ENCODE results near the gene H2BK1.

Gene H2BK1

GRCh38 chr7:151252961-151253711 is 42.8 kb upstream of the H2BK1 start:
- peak overlapping the region; percentile 59 for H3K4me3 ChIP-seq (ENCODE audit: low read depth, low read length)
- TF ChIP-seq CTCF (IDR thresholded peaks at IDR 0.05; ENCODE audit: low read depth, low read length), result no peak
- no peak for DNase-seq (ENCODE audit: low read depth, low spot score)
- in situ Hi-C loops (cut with HindIII; ENCODE audit: low sequenced_read_pairs), result no loop called here

- no peak for DNase-seq (ENCODE audit: low read depth, low spot score)
- H3K4me3 ChIP-seq (ENCODE audit: low read depth, low read length), result peak overlapping the region; percentile 59
- no peak for TF ChIP-seq CTCF (IDR thresholded peaks at IDR 0.05; ENCODE audit: low read depth, low read length)
- in situ Hi-C loops (cut with HindIII; ENCODE audit: low sequenced_read_pairs), result no loop called here
Observed at GRCh38 chr7:151252561-151252835, 42.2 kb upstream of the H2BK1 start.

GRCh38 chr7:151251689-151252560 is 41.6 kb upstream of the H2BK1 start:
- TF ChIP-seq CTCF (IDR thresholded peaks at IDR 0.05; ENCODE audit: low read depth, low read length), result no peak
- in situ Hi-C loops (cut with HindIII; ENCODE audit: low sequenced_read_pairs), result no loop called here
- peak overlapping the region; percentile 59 for H3K4me3 ChIP-seq (ENCODE audit: low read depth, low read length)
- DNase-seq (ENCODE audit: low read depth, low spot score), result peak; percentile 78

- H3K4me3 ChIP-seq (ENCODE audit: low read depth, low read length), result peak overlapping the region; percentile 37
- peak; percentile 45 for DNase-seq (ENCODE audit: low read depth, low spot score)
- in situ Hi-C loops (cut with HindIII; ENCODE audit: low sequenced_read_pairs), result no loop called here
- no peak for TF ChIP-seq CTCF (IDR thresholded peaks at IDR 0.05; ENCODE audit: low read depth, low read length)
Observed at GRCh38 chr7:151251328-151251688, 41.0 kb upstream of the H2BK1 start.

GRCh38 chr7:151250181-151251132 is 40.2 kb upstream of the H2BK1 start:
- in situ Hi-C loops (cut with HindIII; ENCODE audit: low sequenced_read_pairs), result no loop called here
- DNase-seq (ENCODE audit: low read depth, low spot score), result no peak
- no peak for TF ChIP-seq CTCF (IDR thresholded peaks at IDR 0.05; ENCODE audit: low read depth, low read length)
- H3K4me3 ChIP-seq (ENCODE audit: low read depth, low read length), result no peak overlapping the region

GRCh38 chr7:151249732-151250072 is 39.4 kb upstream of the H2BK1 start:
- no peak overlapping the region for H3K4me3 ChIP-seq (ENCODE audit: low read depth, low read length)
- in situ Hi-C loops (cut with HindIII; ENCODE audit: low sequenced_read_pairs), result no loop called here
- no peak for TF ChIP-seq CTCF (IDR thresholded peaks at IDR 0.05; ENCODE audit: low read depth, low read length)
- peak; percentile 34 for DNase-seq (ENCODE audit: low read depth, low spot score)
